A673 (cell line): ENCODE measurements around the gene AKAP12. TPM values are rescaled to one million over a fixed set of nuclear protein-coding genes. Genes with fewer than 3 reads are reported as not detected.

Experiments used
- BruUV-seq: library from RNA; stranded (reverse); fragments of 400-500 nt; replicated peaks from 2 replicates; lab custom pipeline; 2021; lab: Mats Ljungman, UMichigan
- CTCF ChIA-PET: fragments of 300-600 bp; sonication (Branson Sonifier 250); formaldehyde crosslinking; loops from one replicate; lab custom pipeline; 2022; ENCODE audit warnings: antibody characterized with exemption; lab: Charles Lee
- POLR2A ChIA-PET: fragments of 300-600 bp; sonication (Branson Sonifier 250); formaldehyde crosslinking; loops from one replicate; lab custom pipeline; 2022; ENCODE audit warnings: antibody characterized with exemption; ENCODE audit not compliant: low non-redundant PET; lab: Charles Lee
- DNase-seq: peaks from one replicate; pipeline ENCODE4 v3.0.0-alpha.2; 2015; ENCODE audit warnings: low spot score
- H3K27ac ChIP-seq: fragments of 200-600 bp; sonication (generic); 2 replicates; pipeline ENCODE4 v1.5.1; 2016; ENCODE audit warnings: mixed run types, low read depth, mild to moderate bottlenecking, mixed read lengths, antibody characterized with exemption, low read length; ENCODE audit not compliant: poor library complexity, severe bottlenecking
- H3K27me3 ChIP-seq: fragments of 200-600 bp; sonication (generic); replicated peaks from 2 replicates; pipeline ENCODE4 v1.6.1; 2017; ENCODE audit warnings: mixed run types, low read depth, mild to moderate bottlenecking, mixed read lengths, antibody characterized with exemption, low read length; ENCODE audit not compliant: insufficient read depth, poor library complexity
- H3K36me3 ChIP-seq: fragments of 200-600 bp; sonication (generic); 2 replicates; pipeline ENCODE4 v1.6.1; 2016; ENCODE audit warnings: mixed run types, mild to moderate bottlenecking, mixed read lengths, antibody characterized with exemption, low read length; ENCODE audit not compliant: insufficient read depth, poor library complexity, severe bottlenecking
- H3K4me1 ChIP-seq: fragments of 200-600 bp; sonication (generic); 2 replicates; pipeline ENCODE4 v1.6.1; 2017; ENCODE audit warnings: mixed run types, mild to moderate bottlenecking, mixed read lengths, antibody characterized with exemption, low read length; ENCODE audit not compliant: insufficient read depth, poor library complexity, severe bottlenecking
- H3K4me3 ChIP-seq: fragments of 200-600 bp; sonication (generic); 2 replicates; pipeline ENCODE4 v1.5.1; 2016; ENCODE audit warnings: low read depth, mixed run types, mild to moderate bottlenecking, mixed read lengths, low read length; ENCODE audit not compliant: poor library complexity, severe bottlenecking
- H3K9me3 ChIP-seq: fragments of 200-600 bp; sonication (generic); 2 replicates; pipeline ENCODE4 v1.6.1; 2016; ENCODE audit warnings: mixed run types, low read depth, mild to moderate bottlenecking, mixed read lengths, antibody characterized with exemption, low read length; ENCODE audit not compliant: poor library complexity, severe bottlenecking
- CTCF ChIP-seq: fragments of 300-800, 200-600 bp; sonication (generic); conservative IDR thresholded peaks from 2 replicates; pipeline ENCODE4 v1.5.1; 2017; ENCODE audit warnings: low read depth, mild to moderate bottlenecking, antibody characterized with exemption, low read length, moderate library complexity, mixed read lengths
- EZH2 ChIP-seq: fragments of 200-600 bp; sonication (generic); IDR thresholded peaks from 2 replicates; pipeline ENCODE4 v1.6.1; 2017; ENCODE audit warnings: borderline replicate concordance, low read depth, mild to moderate bottlenecking, mixed read lengths, antibody characterized with exemption, low read length; ENCODE audit not compliant: poor library complexity, severe bottlenecking
- intact Hi-C: fragments of 100-400 bp; cut with micrococcal nuclease; formaldehyde crosslinking; loops from one replicate; pipeline ENCODE4 v1.10.0; 2022; ENCODE audit not compliant: unreplicated experiment
- total RNA-seq: library from RNA; stranded (reverse); gene quantifications from 2 replicates; pipeline ENCODE4 v1.2.3, GENCODE V29; 2021

The AKAP12 gene
- total RNA-seq, 1 experiment from 2014 or later: 37.3 TPM

GRCh38 chr6:151389618-151390275, 150.0 kb downstream of the AKAP12 start:
- Histone ChIP-seq H3K9me3 (no peaks in the 10 kb centered on the region), H3K27ac (peak overlapping the region; percentile 99), H3K27me3 (no peaks in the 10 kb centered on the region), H3K4me1 (peaks cover 31% of the 10 kb centered on the region), H3K36me3 (peaks cover 9% of the 10 kb centered on the region), H3K4me3 (peak overlapping the region; percentile 97)
- intact Hi-C loops: no loop called here
- ChIA-PET CTCF (interaction anchor here (0.5 to 0.8 kb wide), 2 partner anchors 49 to 971 kb away, joined by 4 to 5 read pairs; no protein-coding TSS in a partner anchor), POLR2A (no interaction called here)
- peak; percentile 83 for DNase-seq
- no peak for TF ChIP-seq EZH2
- TF ChIP-seq CTCF: no peak
- no TSS peak for BruUV-seq

DNA sequence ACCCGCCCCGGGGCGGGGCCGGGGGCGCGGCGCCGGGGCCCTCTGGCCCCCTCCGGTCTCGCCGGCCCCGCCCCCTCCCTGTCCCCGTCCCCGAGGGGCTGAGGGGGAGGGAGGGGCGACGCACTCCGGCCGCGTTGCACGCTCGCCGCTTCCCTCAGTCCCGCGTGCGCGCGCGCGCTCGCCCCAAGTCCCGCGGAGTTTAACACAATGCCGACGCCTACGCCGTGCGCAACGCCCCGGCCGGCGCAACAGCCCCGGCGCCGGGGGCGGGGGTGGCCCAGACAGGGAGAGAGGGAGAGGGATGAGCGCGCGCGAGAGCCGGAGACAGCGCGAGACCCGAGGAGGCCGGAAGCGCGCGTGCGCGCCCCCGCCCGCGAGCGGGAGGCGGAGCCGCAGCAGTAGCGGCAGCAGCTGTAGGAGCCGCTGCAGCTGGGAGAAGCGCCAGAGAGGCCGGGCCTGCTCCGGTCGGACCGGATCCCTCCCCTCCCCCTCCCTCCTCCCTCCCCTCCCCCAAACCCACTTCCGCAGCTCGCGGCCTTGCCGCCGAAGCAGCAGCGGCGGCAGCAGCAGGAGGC, 150.6 kb downstream of the AKAP12 start:
- ChIA-PET CTCF (interaction anchor here (0.7 kb wide), 1 partner anchor 149 kb away, joined by 3 read pairs; no protein-coding TSS in a partner anchor), POLR2A (no interaction called here)
- peaks cover 31% of the 10 kb centered on the region for H3K4me1 ChIP-seq
- TF ChIP-seq CTCF (no peak), EZH2 (no peak)
- no peaks in the 10 kb centered on the region for H3K27me3 ChIP-seq
- H3K9me3 ChIP-seq: no peaks in the 10 kb centered on the region
- peaks cover 9% of the 10 kb centered on the region for H3K36me3 ChIP-seq
- intact Hi-C loops: no loop called here
- peak overlapping the region; percentile 97 for H3K4me3 ChIP-seq
- peak overlapping the region; percentile 99 for H3K27ac ChIP-seq
- peak; percentile 100 for DNase-seq
- BruUV-seq: no TSS peak

DNA sequence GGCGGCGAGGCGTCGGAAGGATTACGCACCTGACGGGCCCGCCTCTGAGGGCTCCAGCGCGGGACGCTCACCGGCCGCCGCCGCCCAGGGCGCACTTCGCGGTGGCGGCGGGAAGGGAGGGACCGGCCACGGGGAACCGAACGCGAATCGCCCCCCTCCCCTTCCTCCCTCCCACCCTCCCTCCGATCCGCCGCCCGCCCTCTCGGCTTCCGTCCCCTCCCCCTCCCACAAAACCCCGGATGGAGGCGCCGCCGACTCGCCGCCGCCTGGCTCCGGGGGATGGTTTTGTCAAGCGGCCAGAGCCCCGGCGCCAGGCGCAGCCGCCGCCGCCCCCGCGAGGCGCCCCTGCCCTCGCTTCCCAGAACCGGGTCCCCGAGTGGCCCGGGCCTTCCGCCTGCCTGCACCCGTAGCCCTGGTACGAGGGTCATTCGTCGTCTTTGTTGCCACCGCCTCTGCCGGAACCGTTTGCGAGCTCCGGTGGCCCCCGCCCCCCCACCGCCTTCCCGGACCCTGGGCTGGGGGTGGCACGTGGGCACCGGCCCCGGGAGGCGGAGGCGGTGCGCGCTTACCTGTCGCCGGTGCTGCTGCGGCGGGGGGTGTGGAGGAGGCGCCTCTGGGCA, 151.2 kb downstream of the AKAP12 start:
- Histone ChIP-seq H3K27me3 (no peaks in the 10 kb centered on the region), H3K9me3 (no peaks in the 10 kb centered on the region), H3K4me1 (peaks cover 32% of the 10 kb centered on the region), H3K4me3 (peak overlapping the region; percentile 97), H3K27ac (peak overlapping the region; percentile 98), H3K36me3 (peaks cover 9% of the 10 kb centered on the region)
- TF ChIP-seq EZH2: no peak
- no peak for TF ChIP-seq CTCF
- ChIA-PET POLR2A (no interaction called here), CTCF (interaction anchor here (0.7 kb wide), 1 partner anchor 148 kb away, joined by 3 read pairs; no protein-coding TSS in a partner anchor)
- DNase-seq: peak; percentile 86
- BruUV-seq: no TSS peak
- intact Hi-C loops: no loop called here
